GM23248 (cell line): ENCODE data around the gene PRMT2.

Source experiments
- EZH2 ChIP-seq: fragments of 200-600 bp; sonication (generic); IDR thresholded peaks from 2 replicates; pipeline ENCODE4 v1.6.1; 2018; ENCODE audit warnings: antibody characterized with exemption, mild to moderate bottlenecking; ENCODE audit not compliant: insufficient read depth, poor library complexity, severe bottlenecking
- EZH2phosphoT487 ChIP-seq: fragments of 200-600 bp; sonication (generic); IDR thresholded peaks from 2 replicates; pipeline ENCODE4 v1.6.1; 2018; ENCODE audit warnings: antibody characterized with exemption, moderate library complexity, mild to moderate bottlenecking, low read depth; ENCODE audit not compliant: insufficient read depth

GRCh38 chr21:46665566-46665965 lies 30.1 kb downstream of the PRMT2 start:
- TF ChIP-seq EZH2phosphoT487 (no peak), EZH2 (no peak)
